GM23338 (cell line): ENCODE results near the gene TOR1AIP2. TPM values are rescaled to one million over a fixed set of nuclear protein-coding genes. Genes with fewer than 3 reads are reported as not detected.

ENCODE experiments used
- ATAC-seq: fragments of 200-7000 bp; cut with Tn5 transposase; 3 replicates; pipeline ENCODE4 v1.9.1; 2020
- DNase-seq: peaks from one replicate; pipeline ENCODE4 v3.0.0-alpha.2; 2015; ENCODE audit warnings: low spot score
- H2AFZ ChIP-seq: fragments of 200-600 bp; sonication (generic); 2 replicates; pipeline ENCODE4 v1.8.0; 2016; ENCODE audit warnings: antibody characterized with exemption, mild to moderate bottlenecking, moderate library complexity
- H3F3A ChIP-seq: fragments of 200-600 bp; sonication (generic); replicated peaks from 2 replicates; pipeline ENCODE4 v1.8.0; 2017; ENCODE audit warnings: antibody characterized with exemption, mixed run types, low read depth
- H3K27ac ChIP-seq: fragments of 200-600 bp; sonication (generic); 2 replicates; pipeline ENCODE4 v1.6.1; 2016; ENCODE audit warnings: low read depth
- H3K27me3 ChIP-seq: fragments of 200-600 bp; sonication (generic); 2 replicates; pipeline ENCODE4 v1.8.0; 2016; ENCODE audit warnings: mild to moderate bottlenecking, mixed run types, moderate library complexity; ENCODE audit not compliant: insufficient read depth
- H3K36me3 ChIP-seq: fragments of 200-600 bp; sonication (generic); 2 replicates; pipeline ENCODE4 v1.8.0; 2016; ENCODE audit warnings: mild to moderate bottlenecking; ENCODE audit not compliant: insufficient read depth
- H3K4me1 ChIP-seq: fragments of 200-600 bp; sonication (generic); 2 replicates; pipeline ENCODE4 v1.8.0; 2016; ENCODE audit warnings: mild to moderate bottlenecking, moderate library complexity; ENCODE audit not compliant: insufficient read depth
- H3K4me2 ChIP-seq: fragments of 200-600 bp; sonication (generic); 2 replicates; pipeline ENCODE4 v1.7.1; 2017; ENCODE audit warnings: mixed run types
- H3K4me3 ChIP-seq: fragments of 200-600 bp; sonication (generic); 2 replicates; pipeline ENCODE4 v1.6.1; 2016; ENCODE audit warnings: mixed run types
- H3K79me2 ChIP-seq: fragments of 200-600 bp; sonication (generic); replicated peaks from 2 replicates; pipeline ENCODE4 v1.8.0; 2017; ENCODE audit warnings: mild to moderate bottlenecking; ENCODE audit not compliant: insufficient read depth
- H3K9me2 ChIP-seq: fragments of 200-600 bp; sonication (generic); 2 replicates; pipeline ENCODE4 v1.8.0; 2017; ENCODE audit not compliant: insufficient read depth
- H4K20me1 ChIP-seq: fragments of 200-600 bp; sonication (generic); replicated peaks from 2 replicates; pipeline ENCODE4 v1.8.0; 2017; ENCODE audit warnings: mild to moderate bottlenecking; ENCODE audit not compliant: insufficient read depth
- H3K27ac Mint-ChIP-seq: 2 replicates; pipeline ENCODE4 v1.8.0; 2020; ENCODE audit warnings: inconsistent platforms, mild to moderate bottlenecking, moderate library complexity, mixed read lengths
- H3K27me3 Mint-ChIP-seq: 3 replicates; pipeline ENCODE4 v1.8.0; 2022; ENCODE audit warnings: low read depth, mild to moderate bottlenecking, moderate library complexity, mixed read lengths, inconsistent platforms; ENCODE audit not compliant: insufficient read depth, poor library complexity
- H3K36me3 Mint-ChIP-seq: 3 replicates; pipeline ENCODE4 v1.8.0; 2021; ENCODE audit warnings: low read depth, mild to moderate bottlenecking, inconsistent platforms, moderate library complexity, mixed read lengths
- H3K4me1 Mint-ChIP-seq: 3 replicates; pipeline ENCODE4 v1.8.0; 2020; ENCODE audit warnings: mild to moderate bottlenecking, inconsistent platforms, mixed read lengths
- H3K4me3 Mint-ChIP-seq: 3 replicates; pipeline ENCODE4 v1.8.0; 2021; ENCODE audit warnings: moderate library complexity, mild to moderate bottlenecking, inconsistent platforms, mixed read lengths
- H3K9me3 Mint-ChIP-seq: 3 replicates; pipeline ENCODE4 v1.8.0; 2020; ENCODE audit warnings: moderate library complexity, mild to moderate bottlenecking, inconsistent platforms, mixed read lengths
- EZH2 ChIP-seq: fragments of 200-600 bp; sonication (generic); IDR thresholded peaks from one replicate; pipeline ENCODE4 v1.8.0; 2017; ENCODE audit warnings: antibody characterized with exemption, mild to moderate bottlenecking, low read depth; ENCODE audit not compliant: unreplicated experiment
- NANOG ChIP-seq: IDR thresholded peaks from 2 replicates; pipeline ENCODE4 v1.6.1; 2016; ENCODE audit warnings: antibody characterized with exemption, borderline replicate concordance
- POLR2AphosphoS5 ChIP-seq: IDR thresholded peaks from 2 replicates; pipeline ENCODE4 v1.6.1; 2016; ENCODE audit warnings: antibody characterized with exemption, low read depth
- REST ChIP-seq: IDR thresholded peaks from one replicate; pipeline ENCODE4 v1.6.1; 2018; ENCODE audit warnings: antibody characterized with exemption; ENCODE audit not compliant: unreplicated experiment
- STAT1 ChIP-seq: IDR thresholded peaks from one replicate; pipeline ENCODE4 v1.6.1; 2016; ENCODE audit warnings: antibody characterized with exemption; ENCODE audit not compliant: unreplicated experiment
- ZNF114 ChIP-seq: fragments of 250-450 bp; sonication (Bioruptor Pico); IDR thresholded peaks from 2 replicates; pipeline ENCODE4 v1.5.0; 2020; ENCODE audit warnings: mild to moderate bottlenecking, moderate library complexity
- ZNF331 ChIP-seq: fragments of 250-450 bp; sonication (Bioruptor Pico); IDR thresholded peaks from 2 replicates; pipeline ENCODE4 v1.5.0; 2020; ENCODE audit warnings: low read depth, mild to moderate bottlenecking, moderate library complexity
- polyA plus RNA-seq: library from polyadenylated mRNA; unstranded; fragments of >200 nt; fragmentation: Nextera tagmentation; extraction: Ambion mirVana; gene quantifications from 2 replicates; pipeline ENCODE4 v1.2.1, GENCODE V29; 2016
- total RNA-seq: library from RNA; depleted of rRNA; stranded (reverse); fragments of >200 nt; shearing (Covaris generic); gene quantifications from 2 replicates; pipeline ENCODE4 v1.2.3, GENCODE V29; 2014
- TF ChIP-seq, protein P1 (sequence below), 2 experiments: fragments of 200-600 bp in 1 of 2; sonication (generic) in 1 of 2; conservative IDR thresholded peaks; 2 replicates each; pipeline versions ENCODE4 v1.5.1 to v1.6.1; 2016 to 2017; ENCODE audit warnings: antibody characterized with exemption in 2 of 2, low read depth in 2 of 2, mild to moderate bottlenecking in 2 of 2, moderate library complexity in 1 of 2

The TOR1AIP2 gene
- total and polyA plus RNA-seq, 2 experiments from 2014 or later: 21.1 to 81.3 TPM

- no peak overlapping the region for H3K27ac ChIP-seq
- no peaks in the 10 kb centered on the region for H4K20me1 ChIP-seq
- ATAC-seq (no peak), DNase-seq (no peak)
- no peaks in the 10 kb centered on the region for H3K27me3 Mint-ChIP-seq
- H3K36me3 Mint-ChIP-seq: peaks cover 43% of the 10 kb centered on the region
- H3K27me3 ChIP-seq: no peaks in the 10 kb centered on the region
- H3K4me1 Mint-ChIP-seq: no peaks in the 10 kb centered on the region
- H3F3A ChIP-seq: no peaks in the 10 kb centered on the region
- H3K9me3 Mint-ChIP-seq: no peaks in the 10 kb centered on the region
- H3K9me2 ChIP-seq: no peaks in the 10 kb centered on the region
- H3K4me2 ChIP-seq: no peak overlapping the region
- TF ChIP-seq, protein P1, sequence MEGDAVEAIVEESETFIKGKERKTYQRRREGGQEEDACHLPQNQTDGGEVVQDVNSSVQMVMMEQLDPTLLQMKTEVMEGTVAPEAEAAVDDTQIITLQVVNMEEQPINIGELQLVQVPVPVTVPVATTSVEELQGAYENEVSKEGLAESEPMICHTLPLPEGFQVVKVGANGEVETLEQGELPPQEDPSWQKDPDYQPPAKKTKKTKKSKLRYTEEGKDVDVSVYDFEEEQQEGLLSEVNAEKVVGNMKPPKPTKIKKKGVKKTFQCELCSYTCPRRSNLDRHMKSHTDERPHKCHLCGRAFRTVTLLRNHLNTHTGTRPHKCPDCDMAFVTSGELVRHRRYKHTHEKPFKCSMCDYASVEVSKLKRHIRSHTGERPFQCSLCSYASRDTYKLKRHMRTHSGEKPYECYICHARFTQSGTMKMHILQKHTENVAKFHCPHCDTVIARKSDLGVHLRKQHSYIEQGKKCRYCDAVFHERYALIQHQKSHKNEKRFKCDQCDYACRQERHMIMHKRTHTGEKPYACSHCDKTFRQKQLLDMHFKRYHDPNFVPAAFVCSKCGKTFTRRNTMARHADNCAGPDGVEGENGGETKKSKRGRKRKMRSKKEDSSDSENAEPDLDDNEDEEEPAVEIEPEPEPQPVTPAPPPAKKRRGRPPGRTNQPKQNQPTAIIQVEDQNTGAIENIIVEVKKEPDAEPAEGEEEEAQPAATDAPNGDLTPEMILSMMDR (conservative IDR thresholded peaks at IDR 0.05; ENCODE audit: low read depth in 2 of 2): no peak
- TF ChIP-seq NANOG (no peak), REST (no peak), POLR2AphosphoS5 (no peak)
- no peaks in the 10 kb centered on the region for H3K79me2 ChIP-seq
- H3K4me3 ChIP-seq: no peak overlapping the region
- H3K4me1 ChIP-seq: no peaks in the 10 kb centered on the region
- peaks cover 9% of the 10 kb centered on the region; the same call in 1 of the 2 replicates for H3K36me3 ChIP-seq
- H2AFZ ChIP-seq: no peak overlapping the region
- H3K27ac Mint-ChIP-seq: no peak overlapping the region
- no peak overlapping the region for H3K4me3 Mint-ChIP-seq
These were observed 33.3 kb upstream of the TOR1AIP2 start for GRCh38 chr1:179910934-179911333.

GRCh38 chr1:179889589-179889988 lies 12.0 kb upstream of the TOR1AIP2 start:
- Histone ChIP-seq H3K27me3 (no peaks in the 10 kb centered on the region), H3K4me2 (no peak overlapping the region), H3F3A (no peaks in the 10 kb centered on the region), H3K36me3 (peaks cover 20% of the 10 kb centered on the region), H3K4me1 (no peaks in the 10 kb centered on the region), H3K4me3 (no peak overlapping the region), H3K27ac (no peak overlapping the region), H4K20me1 (0 out of 2 replicates have a peak, but pooled peaks cover 3% of the 10 kb centered on the region), H2AFZ (no peak overlapping the region), H3K9me2 (no peaks in the 10 kb centered on the region), H3K79me2 (peaks cover 6% of the 10 kb centered on the region)
- DNase-seq (no peak), ATAC-seq (no peak)
- H3K4me1 Mint-ChIP-seq: peaks cover under 1% of the 10 kb centered on the region
- no peaks in the 10 kb centered on the region for H3K27me3 Mint-ChIP-seq
- no peak overlapping the region for H3K27ac Mint-ChIP-seq
- TF ChIP-seq, protein P1 (conservative IDR thresholded peaks at IDR 0.05; ENCODE audit: low read depth in 2 of 2): no peak
- TF ChIP-seq ZNF331 (no peak), NANOG (no peak), REST (no peak), EZH2 (no peak), STAT1 (no peak), ZNF114 (CRISPR knock-in tag) (no peak)
- H3K4me3 Mint-ChIP-seq: no peak overlapping the region
- H3K36me3 Mint-ChIP-seq: peaks cover 19% of the 10 kb centered on the region
- H3K9me3 Mint-ChIP-seq: no peaks in the 10 kb centered on the region
